Activated naive CD8-positive, alpha-beta T cell treated with anti-CD3 and anti-CD28 coated beads for 36 hours (primary cell): Measurements from ENCODE around the gene STAT1. TPM values are rescaled to one million over a fixed set of nuclear protein-coding genes. Genes with fewer than 3 reads are reported as not detected.
"Not testable (repeated sequence)": the region's sequence is repeated elsewhere in the genome, so short reads cannot be mapped to it uniquely, and the experiment has no call there.

Experiments
- DNase-seq: peaks from one replicate; pipeline ENCODE4 v3.0.0; 2021
- H3K27ac Mint-ChIP-seq: one replicate; pipeline ENCODE4 v1.8.0; 2022; ENCODE audit warnings: mild to moderate bottlenecking, moderate library complexity, mixed read lengths
- H3K27me3 Mint-ChIP-seq: one replicate; pipeline ENCODE4 v1.8.0; 2022; ENCODE audit warnings: mild to moderate bottlenecking, mixed read lengths
- H3K36me3 Mint-ChIP-seq: one replicate; pipeline ENCODE4 v1.8.0; 2021; ENCODE audit warnings: mild to moderate bottlenecking, mixed read lengths
- H3K4me1 Mint-ChIP-seq: one replicate; pipeline ENCODE4 v1.8.0; 2021; ENCODE audit warnings: mixed read lengths
- H3K4me3 Mint-ChIP-seq: one replicate; pipeline ENCODE4 v1.8.0; 2022; ENCODE audit warnings: mild to moderate bottlenecking, moderate library complexity, mixed read lengths
- H3K9me3 Mint-ChIP-seq: one replicate; pipeline ENCODE4 v1.8.0; 2022; ENCODE audit warnings: mixed read lengths
- total RNA-seq, 2 experiments: library from RNA; stranded (reverse); gene quantifications; one replicate each; pipeline ENCODE4 v1.2.3, GENCODE V29; 2021

The STAT1 gene
- total RNA-seq, 2 experiments from 2014 or later: 383 to 389 TPM

DNA sequence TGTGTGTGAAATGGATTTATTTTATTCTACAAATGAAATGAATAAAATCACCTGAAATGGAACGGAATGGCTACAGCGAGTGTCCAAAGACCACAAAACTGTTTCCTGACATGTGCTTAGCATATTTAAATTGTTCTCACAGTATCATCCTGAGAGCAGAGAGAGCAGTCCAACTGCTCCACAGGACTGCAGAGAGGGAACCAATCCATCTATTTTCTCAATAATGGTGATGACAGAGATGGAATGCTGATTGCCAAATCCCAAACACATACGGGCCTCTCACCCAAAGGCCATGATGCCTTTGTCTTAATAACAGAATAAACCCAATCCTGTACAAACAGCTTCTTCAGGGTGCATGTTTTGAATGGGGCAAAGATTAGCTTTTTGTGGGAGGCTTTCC, 41.1 kb downstream of the STAT1 start:
- H3K4me1 Mint-ChIP-seq: peaks cover 35% of the 10 kb centered on the region
- no peaks in the 10 kb centered on the region for H3K27me3 Mint-ChIP-seq
- no peak overlapping the region for H3K4me3 Mint-ChIP-seq
- H3K36me3 Mint-ChIP-seq: peaks cover 72% of the 10 kb centered on the region
- H3K9me3 Mint-ChIP-seq: no peaks in the 10 kb centered on the region
- DNase-seq: no peak
- H3K27ac Mint-ChIP-seq: no peak overlapping the region

DNA sequence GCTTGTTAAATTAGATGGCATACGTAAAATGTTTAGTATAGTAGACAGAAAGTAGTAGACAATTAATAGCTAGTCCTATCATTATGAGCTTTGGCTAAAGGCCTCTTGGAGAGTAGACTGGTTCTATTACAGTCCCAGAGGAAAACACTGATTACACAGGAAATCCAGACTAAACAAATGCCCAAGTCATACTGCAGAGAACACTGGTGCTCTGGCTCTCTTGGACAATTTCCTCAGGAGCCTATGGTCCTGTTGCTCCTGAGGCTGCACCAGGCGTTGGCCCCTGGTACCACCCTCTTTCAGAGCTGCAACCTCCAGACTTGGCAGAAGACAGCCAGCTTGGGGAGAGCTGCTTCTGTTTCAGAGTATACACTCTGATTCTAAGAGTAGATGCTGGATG, 41.8 kb downstream of the STAT1 start:
- peaks cover 35% of the 10 kb centered on the region for H3K4me1 Mint-ChIP-seq
- H3K9me3 Mint-ChIP-seq: no peaks in the 10 kb centered on the region
- H3K4me3 Mint-ChIP-seq: no peak overlapping the region
- peaks cover 68% of the 10 kb centered on the region for H3K36me3 Mint-ChIP-seq
- no peaks in the 10 kb centered on the region for H3K27me3 Mint-ChIP-seq
- H3K27ac Mint-ChIP-seq: no peak overlapping the region
- no peak for DNase-seq

DNA sequence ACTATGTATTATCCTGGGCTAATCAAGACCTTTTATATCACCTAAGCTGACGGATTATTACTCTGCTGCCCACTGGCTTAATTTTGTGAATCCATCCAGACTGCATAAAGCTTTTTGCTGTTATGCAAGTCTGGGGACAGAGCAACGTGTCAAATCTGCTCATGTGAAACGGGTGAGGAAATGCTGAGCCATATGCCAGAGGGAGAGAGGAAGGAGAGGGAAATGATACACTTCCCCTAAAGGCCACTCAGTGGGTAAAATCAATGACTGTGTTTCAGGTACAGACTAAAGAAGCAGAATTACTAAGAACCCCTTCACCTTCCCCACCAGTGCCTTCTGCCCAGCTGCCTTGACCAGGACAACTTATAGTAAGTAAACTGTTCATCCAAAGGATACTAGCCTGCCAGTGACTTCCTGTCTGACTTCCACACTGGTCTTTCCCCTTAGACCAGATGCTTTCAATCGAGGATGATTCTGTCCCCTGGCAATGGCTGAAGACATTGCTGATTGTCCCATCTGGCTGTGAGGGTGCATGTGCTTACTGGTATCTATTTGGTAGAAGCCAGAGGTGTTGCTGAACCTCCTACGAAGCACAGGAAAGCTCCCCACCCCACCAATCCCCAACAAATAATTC, 43.0 kb downstream of the STAT1 start:
- Mint-ChIP-seq H3K27ac (peak overlapping the region; percentile 77), H3K9me3 (no peaks in the 10 kb centered on the region), H3K27me3 (no peaks in the 10 kb centered on the region), H3K36me3 (peaks cover 63% of the 10 kb centered on the region), H3K4me3 (no peak overlapping the region), H3K4me1 (peaks cover 33% of the 10 kb centered on the region)
- no peak for DNase-seq

DNA sequence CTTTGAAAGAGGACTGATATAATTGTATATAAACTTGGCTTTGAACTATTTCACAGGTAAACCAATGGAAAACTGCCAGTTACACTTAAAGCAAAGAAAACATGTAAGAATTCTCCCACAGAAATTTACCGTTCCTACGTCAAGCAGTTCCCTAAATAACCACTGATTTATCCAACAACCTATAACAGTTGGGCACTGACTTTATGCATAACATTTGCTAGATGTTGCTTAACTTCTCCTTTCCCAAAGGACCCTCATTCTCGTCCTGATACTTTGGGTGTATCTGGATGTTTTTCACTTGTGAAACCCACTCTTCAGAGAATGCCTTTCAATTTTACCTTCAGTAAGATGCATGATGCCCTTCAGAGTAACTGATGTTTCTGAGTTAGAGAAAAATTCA, 43.8 kb downstream of the STAT1 start:
- DNase-seq: no peak
- no peaks in the 10 kb centered on the region for H3K9me3 Mint-ChIP-seq
- peak overlapping the region; percentile 15 for H3K27ac Mint-ChIP-seq
- no peak overlapping the region for H3K4me3 Mint-ChIP-seq
- H3K27me3 Mint-ChIP-seq: no peaks in the 10 kb centered on the region
- peaks cover 56% of the 10 kb centered on the region for H3K36me3 Mint-ChIP-seq
- peaks cover 38% of the 10 kb centered on the region for H3K4me1 Mint-ChIP-seq

DNA sequence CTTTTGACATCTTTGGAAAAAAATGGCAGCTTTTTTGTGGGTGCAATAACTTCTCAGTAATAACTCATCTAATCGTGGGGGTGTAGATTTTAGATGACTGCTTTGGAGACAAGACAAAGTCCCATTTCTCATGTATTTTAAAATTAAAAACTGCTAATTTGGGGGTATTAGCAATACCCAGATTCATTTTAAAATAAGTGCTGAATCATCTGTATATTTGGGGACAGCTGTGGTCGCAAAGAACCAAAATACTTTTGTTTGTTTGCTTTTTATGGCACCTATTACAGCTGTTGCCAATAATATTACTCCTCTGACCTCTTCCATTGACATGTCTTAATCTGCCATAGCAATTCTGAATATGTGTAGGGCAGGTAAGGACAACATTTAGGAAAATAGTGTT, 45.4 kb downstream of the STAT1 start:
- H3K4me1 Mint-ChIP-seq: peaks cover 41% of the 10 kb centered on the region
- peak overlapping the region; percentile 67 for H3K27ac Mint-ChIP-seq

DNA sequence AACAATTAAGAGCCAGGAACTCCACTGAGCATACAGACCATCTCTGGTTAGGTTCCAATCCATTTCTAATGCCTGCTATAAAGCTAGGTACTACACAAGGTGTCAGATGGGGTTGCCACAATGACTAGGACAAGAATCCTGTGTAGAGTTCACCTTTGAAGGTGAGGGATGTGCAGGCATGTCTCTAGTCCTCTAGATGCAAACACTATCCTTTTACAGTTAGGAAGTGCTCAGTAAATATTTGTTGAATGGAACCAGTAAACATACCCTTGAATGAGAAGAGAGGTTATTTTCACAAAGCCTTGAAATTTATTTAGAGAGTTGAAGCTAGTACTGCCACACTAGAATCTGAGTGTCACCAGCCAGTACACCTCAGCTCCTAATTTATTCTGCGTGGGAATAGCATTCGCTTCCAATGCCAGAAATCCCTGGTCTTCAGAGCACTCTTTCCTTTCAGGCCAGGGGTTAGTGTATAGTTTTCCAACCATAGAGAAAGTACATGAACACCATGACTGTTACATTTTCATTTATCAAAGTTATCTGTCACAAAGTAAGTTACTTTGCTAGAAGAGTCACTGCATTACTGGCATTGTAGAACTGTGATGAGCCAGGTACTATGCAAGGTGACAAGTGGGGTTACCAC, 48.3 kb downstream of the STAT1 start:
- Mint-ChIP-seq H3K27ac (peak overlapping the region; percentile 19), H3K36me3 (peaks cover 59% of the 10 kb centered on the region), H3K4me3 (no peak overlapping the region), H3K4me1 (peaks cover 39% of the 10 kb centered on the region), H3K27me3 (no peaks in the 10 kb centered on the region), H3K9me3 (no peaks in the 10 kb centered on the region)
- no peak for DNase-seq

More for the DNA sequence above, 45.4 kb downstream of the STAT1 start:
- Mint-ChIP-seq H3K9me3 (no peaks in the 10 kb centered on the region), H3K27me3 (no peaks in the 10 kb centered on the region), H3K4me3 (no peak overlapping the region), H3K36me3 (peaks cover 55% of the 10 kb centered on the region)
- DNase-seq: no peak

DNA sequence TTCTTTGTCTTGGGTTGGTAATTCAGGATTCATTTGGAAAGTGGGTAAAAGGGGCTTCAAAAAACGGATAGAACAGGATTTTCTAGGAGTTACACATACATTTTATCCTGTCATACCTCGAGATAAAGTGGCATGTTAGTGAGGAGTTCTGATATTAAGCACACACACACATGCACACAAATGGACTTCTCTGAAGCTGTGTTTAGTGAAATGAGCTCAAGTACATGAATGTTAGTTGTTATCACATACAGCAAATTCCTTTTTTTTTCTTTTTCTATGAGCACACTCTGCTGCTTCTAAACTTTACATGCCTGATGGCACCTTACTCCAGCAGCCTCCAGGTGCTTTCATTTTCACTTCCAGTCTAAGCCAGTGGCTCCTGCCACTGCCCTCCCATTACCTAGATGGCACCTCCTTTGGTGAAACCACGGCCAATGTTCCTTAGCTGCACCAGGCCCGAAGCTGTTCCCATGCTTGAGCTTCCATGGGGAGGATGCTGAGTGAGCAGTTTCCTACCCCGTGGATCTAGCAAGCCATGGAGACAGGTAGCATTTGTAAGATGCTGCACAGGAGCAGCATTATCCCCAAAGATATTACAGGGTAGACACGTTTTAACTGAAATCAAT, 49.7 kb downstream of the STAT1 start:
- no peak for DNase-seq
- Mint-ChIP-seq H3K4me3 (no peak overlapping the region), H3K9me3 (peaks cover under 1% of the 10 kb centered on the region), H3K27ac (peak overlapping the region; percentile 52), H3K36me3 (peaks cover 53% of the 10 kb centered on the region), H3K27me3 (no peaks in the 10 kb centered on the region), H3K4me1 (peaks cover 29% of the 10 kb centered on the region)

DNA sequence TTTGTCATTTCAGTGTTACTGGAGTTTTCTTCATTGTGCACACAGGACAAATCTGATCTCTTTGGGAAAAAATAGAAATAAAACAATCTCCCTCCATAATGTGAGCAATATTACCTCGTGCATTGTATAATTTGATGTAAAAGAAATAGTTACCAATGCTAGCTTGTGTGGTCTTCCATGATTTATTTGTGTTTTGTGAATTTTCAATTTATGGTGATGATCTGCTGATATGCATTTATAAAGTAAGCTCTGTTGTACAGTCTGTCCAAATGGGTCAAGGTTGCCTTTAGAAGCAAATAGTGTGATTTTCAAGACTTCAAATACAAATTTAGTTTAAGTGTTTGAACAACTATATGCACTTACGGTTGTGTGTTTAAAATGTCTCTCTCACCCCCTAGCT, 50.9 kb downstream of the STAT1 start:
- H3K27me3 Mint-ChIP-seq: no peaks in the 10 kb centered on the region
- H3K27ac Mint-ChIP-seq: peak overlapping the region; percentile 19
- no peak overlapping the region for H3K4me3 Mint-ChIP-seq
- peaks cover 3% of the 10 kb centered on the region for H3K9me3 Mint-ChIP-seq
- peaks cover 55% of the 10 kb centered on the region for H3K36me3 Mint-ChIP-seq
- no peak for DNase-seq
- peaks cover 27% of the 10 kb centered on the region for H3K4me1 Mint-ChIP-seq

DNA sequence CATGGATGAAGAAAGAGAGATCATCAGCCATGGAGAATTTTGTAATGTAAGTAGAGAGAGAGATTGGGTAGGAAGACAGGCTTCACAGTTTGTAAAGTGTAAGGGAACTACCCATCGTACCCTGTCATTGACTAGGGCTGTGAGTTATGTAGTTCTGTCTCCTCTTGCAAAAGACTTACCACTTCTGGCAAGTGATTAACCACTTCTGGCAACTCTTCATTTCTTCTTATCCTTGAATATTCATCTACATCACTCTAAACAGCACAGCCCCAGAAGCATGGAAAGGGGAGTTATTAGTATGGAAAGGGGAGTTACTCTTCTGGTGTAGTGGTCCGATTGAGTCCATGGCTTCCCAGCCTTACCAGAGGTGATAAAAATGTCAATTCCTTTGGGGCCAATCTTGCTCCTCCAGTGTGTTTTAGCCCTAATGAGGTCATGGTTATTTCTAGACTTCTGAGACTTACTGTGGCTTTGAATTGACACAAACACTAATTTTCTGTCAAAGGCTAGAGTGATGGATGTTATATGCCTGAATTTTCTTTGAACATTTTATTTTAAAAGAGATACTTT, 52.0 kb downstream of the STAT1 start:
- Mint-ChIP-seq H3K27ac (peak overlapping the region; percentile 47), H3K9me3 (peaks cover 5% of the 10 kb centered on the region), H3K4me3 (no peak overlapping the region), H3K27me3 (no peaks in the 10 kb centered on the region), H3K4me1 (peaks cover 22% of the 10 kb centered on the region), H3K36me3 (peaks cover 62% of the 10 kb centered on the region)
- no peak for DNase-seq

DNA sequence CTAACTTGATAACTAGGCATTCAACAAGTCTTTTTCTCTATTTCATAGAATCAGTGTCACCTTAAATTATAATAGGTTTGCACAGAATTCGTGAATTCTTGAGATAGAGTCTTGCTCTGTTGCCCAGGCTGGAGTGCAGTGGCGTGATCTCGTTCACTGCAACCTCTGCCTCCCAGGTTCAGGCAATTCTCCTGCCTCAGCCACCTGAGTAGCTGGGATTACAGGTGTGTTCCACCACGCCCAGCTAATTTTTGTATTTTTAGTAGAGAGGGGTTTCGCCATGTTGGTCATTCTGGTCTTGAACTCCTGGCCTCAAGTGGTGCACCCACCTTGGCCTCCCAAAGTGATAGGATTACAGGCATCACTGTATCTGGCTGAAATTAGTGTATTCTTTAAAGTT, 52.9 kb downstream of the STAT1 start:
- Mint-ChIP-seq H3K4me1 (peaks cover 19% of the 10 kb centered on the region), H3K9me3 (peaks cover 12% of the 10 kb centered on the region), H3K36me3 (peaks cover 67% of the 10 kb centered on the region)
- H3K27me3 Mint-ChIP-seq, H3K27ac Mint-ChIP-seq, H3K4me3 Mint-ChIP-seq, DNase-seq: not testable (repeated sequence)

DNA sequence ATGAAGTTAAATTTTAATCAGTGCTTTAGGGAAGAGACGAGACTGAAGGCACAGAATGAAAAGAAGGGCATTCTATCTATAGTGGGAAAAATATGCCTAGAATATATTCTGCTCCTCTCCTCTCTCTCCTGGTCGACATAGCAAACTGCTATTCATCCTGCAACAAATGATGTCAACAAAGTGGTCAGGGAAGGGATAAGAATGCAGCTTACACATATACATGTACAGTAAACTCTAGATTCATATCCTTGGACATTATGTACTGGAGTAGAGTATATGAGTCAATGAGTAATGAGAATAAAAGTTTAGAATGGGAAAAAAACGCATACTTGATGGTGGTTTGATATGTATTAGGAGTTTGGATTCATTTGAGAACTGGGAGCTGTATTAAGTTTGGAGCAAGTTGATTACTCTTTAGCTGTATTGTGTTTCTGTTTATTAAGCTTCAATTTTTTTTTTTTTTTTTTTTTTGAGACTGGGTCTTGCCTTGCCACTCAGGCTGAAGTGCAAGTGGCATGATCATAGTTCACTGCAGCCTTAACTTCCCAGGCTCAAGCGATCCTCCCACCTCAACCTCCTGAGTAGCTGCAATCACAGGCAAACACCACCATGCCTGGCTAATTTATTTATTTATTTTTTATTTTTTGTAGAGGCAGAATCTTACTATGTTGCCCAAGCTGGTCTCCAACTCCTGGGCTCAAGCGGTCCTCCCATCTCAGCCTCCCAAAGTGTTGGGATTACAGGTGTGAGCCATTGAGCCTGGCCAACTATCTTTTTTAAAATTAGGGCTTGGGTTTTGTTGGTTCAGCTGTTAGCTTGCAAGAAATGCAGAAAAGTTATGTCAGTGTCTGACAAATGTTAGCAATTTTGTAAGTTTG, 53.8 kb downstream of the STAT1 start:
- Mint-ChIP-seq H3K36me3 (peaks cover 72% of the 10 kb centered on the region), H3K4me1 (peaks cover 14% of the 10 kb centered on the region), H3K9me3 (peaks cover 16% of the 10 kb centered on the region), H3K27me3 (no peaks in the 10 kb centered on the region), H3K27ac (peak overlapping the region; percentile 35), H3K4me3 (no peak overlapping the region)
- no peak for DNase-seq

DNA sequence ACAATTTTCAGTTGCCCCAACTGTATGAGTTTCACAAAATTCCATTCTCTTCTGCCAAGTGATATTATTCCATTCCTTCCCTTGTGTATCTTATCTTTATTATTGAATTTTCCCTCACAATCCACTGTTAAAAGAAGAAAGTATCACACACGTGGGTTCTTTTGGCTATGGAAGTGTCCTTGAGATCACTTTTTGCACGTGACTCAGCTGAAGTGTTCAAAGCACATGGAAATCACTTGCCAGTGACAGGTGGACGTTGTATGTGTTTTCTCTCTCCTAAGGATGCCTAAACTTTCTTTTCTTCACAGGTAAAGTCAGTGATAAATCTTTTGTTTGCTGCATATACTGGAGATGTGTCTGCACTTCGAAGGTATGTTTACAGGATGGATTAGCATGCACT, 60.7 kb downstream of the STAT1 start:
- Mint-ChIP-seq H3K27me3 (no peaks in the 10 kb centered on the region), H3K4me3 (no peak overlapping the region), H3K9me3 (peaks cover 13% of the 10 kb centered on the region), H3K27ac (no peak overlapping the region), H3K4me1 (peaks cover 6% of the 10 kb centered on the region), H3K36me3 (peaks cover 26% of the 10 kb centered on the region)
- no peak for DNase-seq

DNA sequence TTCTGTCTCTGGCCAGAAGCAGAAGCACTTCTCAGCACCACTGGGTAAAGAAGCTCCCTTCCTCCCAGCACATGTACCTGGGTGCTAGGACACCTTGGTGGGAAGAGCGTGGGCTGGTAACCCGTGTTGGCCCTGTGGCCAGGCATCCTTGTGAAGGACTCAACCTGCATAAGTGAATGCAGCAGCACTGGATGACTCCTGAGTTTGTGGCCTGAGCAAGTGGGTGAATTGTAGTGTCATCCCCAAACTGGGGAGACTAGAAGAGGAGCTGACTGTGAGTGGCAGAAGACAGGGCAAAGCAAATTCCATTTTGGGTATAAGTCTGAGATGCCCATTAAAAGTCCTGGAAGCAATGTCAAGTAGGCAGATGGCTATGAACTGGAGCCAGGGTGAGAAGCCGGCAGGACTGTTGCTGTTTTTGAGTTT, 63.4 kb downstream of the STAT1 start:
- Mint-ChIP-seq H3K4me3 (no peak overlapping the region), H3K27me3 (no peaks in the 10 kb centered on the region)

DNA sequence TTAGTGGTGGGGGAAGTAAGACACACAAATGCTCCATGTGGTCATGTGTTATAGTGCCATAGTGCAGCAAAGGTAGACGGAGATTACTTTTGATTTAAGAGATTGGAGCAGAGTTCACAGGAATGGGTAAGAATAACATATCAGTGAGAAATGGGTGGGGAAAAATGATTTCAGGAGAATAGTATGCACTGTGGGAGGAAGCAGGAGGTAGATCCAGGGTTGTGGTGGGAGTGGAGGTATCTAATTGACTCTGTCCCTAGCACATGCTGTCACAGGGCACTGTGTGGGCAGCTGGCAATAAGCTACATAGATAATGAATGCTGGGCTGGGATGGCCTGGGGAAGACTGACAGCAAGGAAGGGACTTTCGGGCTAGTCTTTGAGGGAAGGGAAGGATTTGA, 65.3 kb downstream of the STAT1 start:
- Mint-ChIP-seq H3K27ac (no peak overlapping the region), H3K4me3 (no peak overlapping the region), H3K9me3 (no peaks in the 10 kb centered on the region), H3K27me3 (no peaks in the 10 kb centered on the region), H3K4me1 (peaks cover 21% of the 10 kb centered on the region), H3K36me3 (no peaks in the 10 kb centered on the region)
- no peak for DNase-seq

More for the DNA sequence above, 63.4 kb downstream of the STAT1 start:
- Mint-ChIP-seq H3K4me1 (peaks cover 21% of the 10 kb centered on the region), H3K36me3 (peaks cover under 1% of the 10 kb centered on the region), H3K27ac (no peak overlapping the region), H3K9me3 (no peaks in the 10 kb centered on the region)
- DNase-seq: no peak
